GM21576 (cell line): ENCODE measurements around the gene SHISAL1.
"Not testable (repeated sequence)": the region's sequence is repeated elsewhere in the genome, so short reads cannot be mapped to it uniquely, and the experiment has no call there.

Experiments used
- ATAC-seq: cut with Tn5 transposase; IDR thresholded peaks from one replicate; pipeline ENCODE4 v1.9.1; 2021; ENCODE audit warnings: mild to moderate bottlenecking, moderate library complexity; ENCODE audit not compliant: unreplicated experiment

The SHISAL1 gene

DNA sequence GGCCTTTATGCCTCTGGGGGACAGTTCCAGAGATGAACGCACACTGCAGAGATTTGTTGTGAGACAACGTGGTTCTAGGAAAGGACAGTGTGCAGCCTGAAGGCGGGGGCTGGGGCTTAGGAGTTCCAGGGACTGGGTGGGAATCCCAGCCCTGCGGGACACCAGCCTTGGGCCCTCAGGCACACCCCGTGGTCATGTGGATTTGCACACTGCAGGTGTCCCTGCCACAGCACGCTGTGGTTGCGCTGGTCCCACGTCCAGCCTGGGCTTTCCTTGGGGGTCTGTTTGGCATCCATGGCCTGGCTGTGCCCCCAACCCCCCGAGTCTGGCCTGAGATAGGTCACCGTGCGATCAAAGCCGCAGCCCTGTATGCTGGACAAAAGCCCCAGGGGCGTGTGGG lies 7.3 kb downstream of the SHISAL1 start:
- no peak for ATAC-seq

DNA sequence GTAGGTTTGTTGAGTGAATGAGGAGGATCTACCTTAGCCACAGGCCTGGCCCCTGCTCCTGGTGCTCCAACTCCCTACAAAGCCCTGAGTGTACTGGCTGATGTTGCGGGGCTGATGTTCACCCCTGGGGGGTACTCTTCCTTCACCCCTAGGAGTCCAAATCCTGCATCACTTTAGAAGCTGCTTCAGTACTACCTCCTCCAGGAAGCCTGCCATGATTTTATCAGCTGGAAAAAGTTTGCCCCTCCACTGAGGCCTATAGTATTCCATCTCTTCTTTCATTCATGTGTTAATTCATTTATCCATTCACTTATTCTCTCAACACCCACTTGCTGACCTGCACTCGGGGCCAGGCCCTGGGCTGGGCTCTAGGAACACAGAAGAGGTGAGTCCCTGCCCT lies 7.8 kb downstream of the SHISAL1 start:
- no peak for ATAC-seq

DNA sequence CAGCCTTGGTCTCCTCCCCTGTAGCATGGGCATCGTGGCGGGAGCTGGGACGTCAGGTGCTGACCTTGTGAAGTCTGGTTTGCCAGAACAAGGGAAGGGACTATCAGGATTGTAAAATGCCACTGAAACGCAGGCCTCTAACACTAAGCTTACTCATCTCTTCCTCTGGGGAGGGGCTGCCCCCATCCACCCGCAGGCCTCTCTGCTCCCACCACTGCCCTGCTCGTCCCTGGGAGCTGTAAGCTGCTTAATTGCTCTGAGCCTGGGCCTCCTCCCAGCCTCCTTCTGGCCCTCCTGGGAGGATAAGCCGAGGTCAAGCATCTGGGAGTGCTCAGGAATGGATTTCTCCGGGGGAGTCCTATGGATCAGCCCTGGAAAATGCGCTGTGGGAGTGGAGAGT lies 8.4 kb downstream of the SHISAL1 start:
- ATAC-seq, result no peak

DNA sequence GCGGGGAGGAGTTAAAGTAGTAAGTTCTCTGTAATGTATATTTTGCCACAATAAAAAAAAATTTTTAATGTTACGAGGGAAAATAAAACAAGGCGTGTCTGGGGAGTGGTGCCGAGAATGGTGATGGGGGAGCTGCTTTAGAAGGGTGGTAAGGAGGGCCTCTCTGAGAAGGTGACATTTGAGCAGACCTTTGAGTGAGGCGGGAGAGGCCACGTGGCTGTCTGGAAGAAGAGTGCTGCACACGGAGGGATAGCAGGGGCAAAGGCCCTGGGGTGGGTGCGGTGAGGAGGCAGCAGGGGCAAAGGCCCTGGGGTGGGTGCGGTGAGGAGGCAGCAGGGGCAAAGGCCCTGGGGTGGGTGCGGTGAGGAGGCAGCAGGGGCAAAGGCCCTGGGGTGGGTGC lies 10.4 kb downstream of the SHISAL1 start:
- ATAC-seq, result not testable (repeated sequence)

DNA sequence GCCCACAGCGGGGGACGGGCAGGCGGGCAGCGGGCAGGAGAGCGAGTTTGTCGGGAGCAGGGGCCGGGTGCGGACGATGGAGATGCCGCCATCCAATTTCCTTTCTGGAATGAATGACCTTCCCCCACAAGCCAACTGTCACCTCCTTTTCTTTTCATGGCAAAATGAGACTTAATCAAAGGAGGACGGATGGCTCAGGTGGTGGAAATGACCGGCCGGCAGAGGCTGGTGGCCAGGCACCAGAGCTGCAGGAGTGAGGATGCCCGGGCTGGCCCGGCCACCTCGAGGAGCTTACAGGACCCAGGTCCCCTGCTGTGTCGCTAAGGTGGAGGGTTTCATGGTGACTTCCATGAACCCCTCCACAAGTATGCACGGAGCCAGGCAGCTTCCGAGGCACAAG lies 11.7 kb downstream of the SHISAL1 start:
- ATAC-seq, result no peak

DNA sequence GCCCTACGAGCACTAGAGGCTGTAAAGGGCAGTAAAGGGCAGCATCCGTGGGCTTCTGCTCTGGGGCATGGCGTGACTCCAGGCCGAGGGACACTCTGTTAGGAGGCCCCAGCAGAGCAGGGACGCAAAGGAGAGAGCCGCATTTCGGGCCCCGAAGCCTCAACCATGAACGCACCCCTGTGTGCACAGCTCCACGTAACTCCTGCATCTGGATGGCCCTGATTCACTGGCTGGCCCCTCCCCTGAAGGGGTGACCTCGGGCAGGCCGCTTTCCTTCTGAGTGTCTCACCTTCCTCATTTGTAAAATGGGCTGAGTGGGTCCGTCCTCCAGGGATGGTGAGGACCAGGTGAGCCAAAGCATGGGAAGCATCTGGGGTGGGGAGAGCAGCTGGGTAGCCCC lies 13.6 kb downstream of the SHISAL1 start:
- no peak for ATAC-seq

DNA sequence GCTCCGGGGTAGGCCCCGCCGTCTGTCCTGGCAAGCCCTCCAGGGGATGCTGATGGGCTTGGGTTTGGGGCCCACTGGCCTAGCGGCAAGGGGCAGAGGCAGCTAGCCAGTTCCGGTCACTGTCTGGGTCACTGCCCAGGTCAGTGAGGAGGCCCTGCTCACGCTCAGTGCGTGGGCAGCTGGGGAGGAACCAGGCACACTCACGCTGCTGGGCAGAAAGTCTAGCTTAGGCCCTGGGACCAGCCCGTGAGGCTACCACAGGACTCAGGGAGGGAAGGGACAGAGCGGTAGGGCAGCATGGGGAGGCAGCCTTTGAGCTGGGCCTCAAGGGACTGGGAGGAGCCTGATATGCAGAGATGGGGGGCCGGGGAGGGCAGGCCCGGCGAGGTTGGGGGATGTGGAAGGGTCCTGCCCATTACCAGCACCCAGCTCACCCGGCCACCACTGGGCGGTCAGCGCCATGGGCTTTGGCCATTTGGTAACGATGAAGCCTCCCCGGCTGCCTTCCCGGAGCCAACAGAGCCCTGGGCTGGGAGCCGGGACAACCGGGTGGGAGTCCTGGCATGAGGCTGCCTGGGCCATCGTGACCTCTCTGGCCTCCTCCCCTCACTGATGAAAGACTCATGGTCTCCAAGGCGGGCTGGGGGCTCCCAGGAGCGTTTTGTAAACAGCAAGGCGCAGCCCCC lies 14.2 kb downstream of the SHISAL1 start:
- no peak for ATAC-seq

DNA sequence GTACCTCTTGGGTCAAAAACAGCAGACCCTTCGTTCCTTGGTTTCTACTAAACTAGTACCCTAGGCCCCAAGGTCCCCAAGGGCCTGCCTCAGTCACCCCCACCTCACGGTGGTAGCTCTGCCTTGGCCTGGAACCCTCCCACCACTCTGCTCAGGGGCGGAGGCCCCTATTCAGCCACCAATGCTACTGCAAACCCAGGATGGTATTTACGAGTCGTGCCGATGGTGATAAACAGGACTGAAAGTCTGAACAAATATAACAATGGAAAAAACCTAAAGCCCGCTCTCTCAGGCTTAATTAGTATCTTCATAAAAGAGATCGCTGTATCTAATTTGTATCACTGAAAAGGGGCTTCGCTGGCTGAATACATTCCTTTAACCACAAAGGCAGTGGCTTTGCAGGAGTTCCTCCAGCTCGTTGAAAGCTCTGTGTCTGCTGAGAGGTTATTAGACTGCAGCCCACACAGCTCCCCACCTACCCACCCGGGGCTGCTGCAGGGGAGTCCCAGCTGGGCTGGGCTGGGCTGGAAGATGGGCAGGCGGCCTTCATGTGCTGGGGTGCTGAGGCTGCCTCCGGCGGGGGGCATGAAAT lies 15.2 kb downstream of the SHISAL1 start:
- ATAC-seq, result no peak

DNA sequence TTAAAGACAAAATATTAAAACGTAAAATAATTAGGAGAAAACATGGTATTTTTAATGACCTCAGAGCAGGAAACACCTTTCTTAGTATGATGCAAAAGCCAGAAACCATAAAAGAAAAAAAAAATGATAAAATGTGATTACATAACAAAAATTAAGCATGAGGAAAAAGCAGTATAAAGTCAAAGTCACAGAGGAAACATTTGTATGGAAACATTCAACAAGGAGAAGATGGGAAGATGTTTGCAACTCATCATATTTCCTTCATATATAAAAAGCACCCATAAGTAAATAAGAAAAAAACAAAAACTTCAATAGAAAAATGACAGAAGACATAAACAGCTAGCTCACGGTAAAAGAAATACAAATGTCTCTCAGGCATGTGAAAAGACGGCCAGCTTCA lies 17.3 kb downstream of the SHISAL1 start:
- ATAC-seq, result no peak

DNA sequence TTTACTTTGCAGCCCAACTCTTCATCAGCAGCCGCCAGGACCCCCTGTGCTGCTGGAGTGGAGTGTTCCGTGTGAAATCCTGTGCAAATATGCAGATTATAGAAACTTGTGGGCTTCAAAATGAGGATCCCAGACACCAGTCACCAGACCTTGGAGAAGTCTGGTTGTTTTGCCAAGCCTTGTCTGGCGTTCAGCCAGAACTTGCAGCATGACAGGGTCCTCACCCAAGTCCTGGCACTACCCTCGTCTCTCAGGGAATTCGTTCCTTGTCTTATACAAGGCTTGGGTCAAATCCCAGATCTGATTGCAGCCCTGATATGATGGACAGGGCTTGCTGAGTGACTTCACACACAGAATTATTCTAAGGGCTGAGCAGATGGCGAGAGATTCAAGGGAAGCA lies 18.9 kb downstream of the SHISAL1 start:
- no peak for ATAC-seq

DNA sequence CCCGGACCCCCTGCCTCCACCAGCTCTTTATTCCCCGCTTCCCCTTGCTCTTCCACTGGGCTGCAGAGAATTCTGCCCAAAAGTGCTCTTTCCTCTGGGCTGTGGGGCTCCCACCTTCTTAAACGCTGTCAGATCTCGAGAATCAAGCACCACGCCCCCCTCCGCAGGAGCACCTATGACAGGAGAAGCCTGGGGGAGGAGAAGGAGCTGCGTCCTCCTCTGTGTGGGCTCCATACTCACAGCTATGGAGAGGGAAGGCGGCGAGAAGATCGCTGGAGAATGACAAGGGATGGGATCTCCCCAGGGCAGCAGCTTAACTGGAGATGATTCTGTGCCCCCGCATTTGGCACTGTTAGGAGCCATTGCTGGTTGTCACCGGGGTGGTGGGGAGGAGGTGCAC lies 19.7 kb downstream of the SHISAL1 start:
- no peak for ATAC-seq

DNA sequence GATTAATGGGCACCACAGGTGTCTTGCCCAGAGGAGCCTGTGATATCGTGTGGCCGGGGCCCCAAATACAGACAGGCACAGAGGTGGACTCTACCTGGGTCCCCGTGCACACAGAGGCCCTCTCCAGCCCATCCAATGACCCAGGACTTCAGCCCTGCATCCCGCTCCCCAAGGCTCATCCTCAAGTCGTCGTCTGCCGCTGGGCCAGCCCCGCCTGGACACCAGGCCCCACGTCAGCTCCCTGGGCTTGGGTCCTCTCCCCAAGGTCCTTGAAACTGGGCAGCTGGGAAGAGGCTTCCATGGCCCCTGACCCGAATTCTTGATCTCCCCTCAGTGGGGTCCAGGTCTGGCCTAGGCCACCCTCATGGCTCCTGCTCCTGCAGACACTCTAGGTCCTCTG lies 20.2 kb downstream of the SHISAL1 start:
- ATAC-seq, result no peak

DNA sequence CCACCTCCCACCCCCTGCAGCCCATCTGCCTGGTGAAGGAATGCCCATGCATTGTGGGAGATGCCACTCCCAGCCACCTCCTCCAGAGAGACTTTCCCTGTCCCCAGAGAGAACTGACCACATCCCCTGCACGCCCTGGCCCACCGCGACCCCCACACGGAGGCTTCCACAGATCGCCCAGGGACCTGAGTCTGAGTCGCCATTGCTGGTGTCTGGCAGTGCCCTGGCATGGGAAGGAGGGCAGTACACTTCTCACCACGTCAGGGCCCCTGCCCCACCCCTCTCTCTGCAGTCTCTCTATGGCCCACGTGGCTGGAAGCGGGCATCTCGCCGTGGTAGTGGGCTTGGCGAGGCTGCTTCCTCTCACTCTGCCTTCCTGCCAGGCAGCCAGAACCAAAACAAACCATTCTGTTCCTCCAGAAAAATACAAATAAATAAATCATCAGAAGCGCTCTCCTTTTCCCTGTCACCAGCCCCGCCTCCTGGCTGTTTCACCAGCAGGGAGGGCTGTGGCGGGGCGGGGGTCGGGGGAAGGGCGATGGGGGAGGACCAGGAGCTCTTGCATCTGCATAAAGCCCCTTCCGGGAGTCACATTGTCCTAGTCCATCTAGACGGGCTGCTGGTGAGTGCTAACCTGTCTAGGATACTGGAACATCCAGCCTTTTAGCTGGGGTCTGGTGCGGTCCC lies 20.9 kb downstream of the SHISAL1 start:
- ATAC-seq, result no peak

DNA sequence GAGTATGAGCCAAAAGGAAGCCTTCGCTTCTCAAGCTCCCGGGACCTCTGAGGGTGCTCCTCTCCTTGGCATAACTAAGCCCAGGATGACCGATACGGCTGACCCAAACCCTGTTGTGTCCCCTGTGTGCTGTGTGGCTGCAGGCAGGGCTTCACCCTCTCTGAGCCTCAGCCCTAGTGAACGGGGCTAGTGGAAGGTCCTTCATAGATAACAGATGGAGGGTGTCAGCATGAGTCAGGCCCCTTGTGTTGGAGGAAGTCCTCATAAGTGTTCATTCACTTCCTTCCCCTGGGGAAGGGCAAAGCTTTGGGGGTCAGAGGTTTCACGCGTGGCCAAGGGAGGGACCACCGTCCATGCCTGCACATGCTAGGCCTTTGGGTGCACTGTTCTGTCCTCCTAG lies 21.5 kb downstream of the SHISAL1 start:
- no peak for ATAC-seq

DNA sequence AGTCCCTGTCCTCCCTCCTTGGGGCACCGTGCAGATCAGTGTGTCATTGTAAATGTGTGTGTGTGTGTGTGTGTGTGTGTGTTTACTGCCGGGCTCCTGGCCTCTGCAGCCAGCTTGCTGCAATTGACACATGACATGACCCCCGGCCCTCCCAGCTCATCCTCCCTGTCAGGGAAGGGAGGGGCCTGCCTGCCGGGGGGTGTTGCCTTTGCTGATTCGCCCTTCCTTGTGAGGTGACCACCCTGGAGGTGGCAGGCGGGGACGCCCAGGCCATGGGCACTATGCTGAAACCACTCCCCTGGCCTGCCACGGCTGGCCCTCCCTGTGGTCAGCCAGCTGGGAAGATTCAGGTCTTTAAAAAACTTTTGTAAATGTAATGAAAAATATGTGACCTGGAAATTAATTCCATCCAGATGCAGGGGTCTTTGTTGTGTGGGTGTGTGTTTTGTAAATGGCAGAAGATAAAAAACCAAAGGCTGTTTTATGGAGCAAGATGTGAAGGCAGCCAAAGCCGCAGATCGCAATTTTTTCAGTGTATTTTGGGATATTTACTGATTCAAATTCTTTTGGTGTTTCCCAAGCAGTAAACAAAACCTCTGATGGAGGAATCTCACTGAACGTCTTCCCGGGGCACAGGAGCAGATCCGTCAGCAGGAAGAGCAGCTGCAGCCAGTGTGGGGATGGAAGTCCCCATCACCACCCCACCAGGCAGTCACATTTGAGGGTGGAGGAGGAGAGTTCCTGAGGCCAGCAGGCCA lies 23.2 kb downstream of the SHISAL1 start:
- no peak for ATAC-seq

DNA sequence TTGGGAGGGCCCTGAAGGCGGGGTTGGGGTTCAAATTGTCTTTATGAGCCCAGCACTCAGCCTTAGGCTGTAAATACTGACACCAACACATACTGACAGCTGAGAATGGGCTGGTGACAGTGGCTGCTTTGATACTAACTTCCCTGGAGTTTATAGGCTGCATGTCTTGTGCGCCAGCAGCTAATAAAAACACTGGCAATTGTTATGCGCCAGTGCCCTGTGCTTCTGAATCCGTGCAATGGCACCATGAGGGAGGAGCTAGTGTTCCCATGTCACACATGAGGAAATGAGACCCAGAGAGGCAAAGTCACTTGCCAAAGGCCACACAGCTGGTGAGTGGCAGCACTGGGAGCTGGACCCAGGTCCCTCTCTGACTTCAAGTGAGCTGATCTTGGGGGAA lies 23.8 kb downstream of the SHISAL1 start:
- no peak for ATAC-seq

DNA sequence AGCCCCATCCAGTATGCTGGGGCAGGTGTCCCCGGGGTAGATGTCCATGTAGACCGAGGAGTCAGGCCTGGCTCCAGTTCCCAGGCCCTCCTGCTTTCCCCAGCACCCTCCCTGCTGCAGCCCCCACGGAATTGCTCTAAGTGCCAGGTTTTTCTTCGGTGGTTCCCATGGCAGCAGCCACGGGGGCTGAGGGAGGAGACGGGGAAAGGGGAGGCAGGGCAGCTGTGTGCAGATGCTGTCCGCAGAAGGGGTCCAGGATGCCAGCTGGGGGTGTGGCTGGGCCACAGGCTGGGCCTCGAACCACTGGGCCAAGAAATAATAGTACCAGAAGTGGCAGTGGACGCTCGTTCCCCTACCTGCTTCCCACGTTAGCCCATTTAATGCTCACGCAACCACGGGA lies 25.0 kb downstream of the SHISAL1 start:
- ATAC-seq, result no peak

DNA sequence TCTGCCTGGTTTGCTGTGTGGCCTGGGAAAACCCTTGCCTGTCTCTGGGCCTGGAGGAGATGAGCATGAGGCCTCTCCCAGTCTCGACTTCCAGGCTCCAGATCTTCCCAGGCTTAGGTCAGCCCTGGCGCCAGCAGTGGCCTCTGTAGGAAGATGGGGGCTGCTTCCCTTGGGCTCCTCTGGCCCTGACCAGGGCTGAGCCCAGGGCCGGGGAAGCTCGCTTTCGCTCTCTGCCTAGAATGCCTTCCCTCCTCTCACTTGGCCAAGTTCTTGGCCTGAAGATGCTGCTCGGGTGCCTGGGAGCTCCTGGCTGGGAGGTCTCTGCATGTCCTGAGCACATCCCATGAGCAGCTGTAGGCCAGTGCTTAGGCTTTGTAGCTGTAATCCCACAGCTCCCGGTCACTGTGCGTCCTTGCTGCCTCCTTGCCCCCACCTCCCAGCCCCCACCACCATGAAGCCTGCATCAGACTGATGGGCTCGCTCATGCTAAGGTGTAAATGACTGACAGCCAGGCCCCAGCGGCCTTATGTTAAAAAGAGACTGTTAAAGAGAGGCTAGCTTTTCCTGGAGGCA lies 25.5 kb downstream of the SHISAL1 start:
- no peak for ATAC-seq

DNA sequence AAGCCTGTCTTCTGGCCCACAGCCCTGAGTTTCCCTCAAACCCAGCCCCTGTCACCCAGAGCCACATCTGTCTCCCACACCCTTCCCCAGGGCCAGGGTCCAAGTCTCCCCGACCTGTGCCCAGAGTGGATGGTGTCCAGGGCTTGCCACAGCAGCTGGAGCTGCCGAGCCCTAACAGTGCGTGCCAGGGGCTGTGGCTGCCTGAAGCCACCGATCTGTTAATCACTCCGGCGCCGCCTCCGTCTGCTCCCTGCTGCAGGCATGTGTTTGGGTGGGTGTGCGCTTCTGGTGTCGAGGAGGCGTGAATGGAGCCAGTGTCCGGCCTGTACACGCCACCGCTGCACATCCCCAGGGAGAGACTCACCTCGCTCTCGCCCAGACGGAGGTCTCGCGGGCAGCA lies 26.1 kb downstream of the SHISAL1 start:
- ATAC-seq, result no peak

DNA sequence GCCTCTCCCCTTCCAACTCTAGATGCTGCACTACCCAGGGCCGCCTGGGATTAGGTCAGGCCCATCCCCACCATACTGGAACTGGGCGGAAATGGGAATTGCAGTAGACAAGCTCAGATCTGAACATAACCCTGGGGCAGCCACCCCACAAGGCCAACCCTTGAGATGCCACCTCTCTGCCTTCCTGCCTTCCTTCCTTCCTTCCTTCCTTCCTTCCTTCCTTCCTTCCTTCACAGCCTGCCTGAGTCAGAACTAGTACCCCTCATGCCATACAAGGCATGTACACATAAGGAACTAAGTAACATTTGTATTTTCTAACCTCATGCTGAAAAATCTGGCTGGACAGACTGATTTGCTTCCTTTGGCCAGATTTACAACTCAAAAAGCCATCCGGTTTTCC lies 28.0 kb downstream of the SHISAL1 start:
- ATAC-seq, result no peak
